GM18511 (cell line): Measurements from ENCODE around the gene GPR35.

Source experiments
- ATAC-seq: cut with Tn5 transposase; IDR thresholded peaks from one replicate; pipeline ENCODE4 v1.9.1; 2021; ENCODE audit warnings: mild to moderate bottlenecking, moderate library complexity; ENCODE audit not compliant: unreplicated experiment

Gene GPR35

DNA sequence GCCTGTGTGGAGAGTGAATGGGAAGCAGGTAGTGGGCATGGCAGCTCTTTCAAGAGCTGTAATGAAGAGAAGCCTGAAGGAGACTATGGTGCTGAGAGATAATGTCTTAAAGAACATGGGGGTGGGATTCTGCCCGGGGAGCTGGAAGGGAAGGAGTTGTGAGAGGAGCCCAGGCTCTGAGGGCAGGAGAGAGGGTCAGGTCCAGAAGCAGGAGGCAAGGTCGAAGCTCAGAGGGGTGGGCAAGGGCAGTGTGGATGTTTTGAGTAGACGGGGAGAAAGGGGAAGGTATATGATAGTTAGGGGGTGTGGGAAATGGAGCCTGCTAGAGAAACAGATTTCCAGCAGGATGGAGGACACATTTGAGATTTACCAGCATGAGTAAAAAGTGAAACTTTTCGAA, 36.6 kb upstream of the GPR35 start:
- no peak for ATAC-seq

DNA sequence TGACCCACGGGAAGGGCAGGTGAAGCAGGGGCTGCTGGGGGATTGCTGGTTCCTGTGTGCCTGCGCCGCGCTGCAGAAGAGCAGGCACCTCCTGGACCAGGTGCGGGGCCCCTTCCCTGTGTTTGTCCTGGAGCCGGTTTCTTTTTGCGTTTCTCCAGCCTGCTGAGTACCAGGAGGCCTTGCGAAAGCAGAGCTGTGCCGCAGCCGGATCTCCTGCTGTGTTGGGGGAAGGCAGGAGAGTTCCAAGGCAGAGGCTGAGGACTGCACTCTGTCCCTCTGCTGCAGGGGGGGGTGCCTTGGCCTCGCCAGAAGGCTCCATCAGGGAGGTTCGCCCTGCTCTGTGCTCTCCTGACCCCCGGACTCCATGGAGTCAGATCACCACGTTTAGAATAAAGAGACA, 35.9 kb upstream of the GPR35 start:
- no peak for ATAC-seq

DNA sequence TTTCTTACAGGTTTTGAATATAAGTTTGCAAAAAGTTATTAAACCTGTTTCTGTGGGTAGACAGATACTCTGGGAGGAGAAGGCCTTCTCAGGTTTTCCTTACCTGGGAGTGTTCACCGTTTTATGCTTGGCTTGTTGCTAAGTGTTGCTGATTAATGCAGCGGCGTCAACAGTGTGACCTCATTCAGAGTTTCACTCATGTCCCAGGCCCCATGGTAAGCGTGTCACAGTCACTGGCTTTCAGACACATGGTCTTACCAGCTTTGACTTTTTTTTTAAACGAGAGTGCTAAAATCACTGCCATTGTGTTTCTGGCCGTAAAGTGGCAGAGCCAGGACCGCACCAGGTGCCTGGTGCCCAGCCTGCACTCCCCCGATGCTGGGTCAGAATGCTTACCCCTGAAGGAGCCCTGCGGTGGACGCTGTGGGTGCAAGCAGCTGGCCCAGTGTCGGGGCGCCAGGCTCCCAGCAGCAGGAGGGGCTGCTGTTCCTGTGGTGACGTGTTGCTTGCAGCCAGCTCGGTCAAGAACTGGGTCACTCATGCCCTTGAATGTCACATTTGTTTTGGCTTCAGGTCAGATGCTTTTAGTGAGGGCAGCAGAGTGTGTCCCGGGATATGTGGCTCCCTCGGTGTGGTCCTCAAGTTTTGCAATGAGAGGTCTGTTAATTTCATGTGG, 35.3 kb upstream of the GPR35 start:
- ATAC-seq = no peak

DNA sequence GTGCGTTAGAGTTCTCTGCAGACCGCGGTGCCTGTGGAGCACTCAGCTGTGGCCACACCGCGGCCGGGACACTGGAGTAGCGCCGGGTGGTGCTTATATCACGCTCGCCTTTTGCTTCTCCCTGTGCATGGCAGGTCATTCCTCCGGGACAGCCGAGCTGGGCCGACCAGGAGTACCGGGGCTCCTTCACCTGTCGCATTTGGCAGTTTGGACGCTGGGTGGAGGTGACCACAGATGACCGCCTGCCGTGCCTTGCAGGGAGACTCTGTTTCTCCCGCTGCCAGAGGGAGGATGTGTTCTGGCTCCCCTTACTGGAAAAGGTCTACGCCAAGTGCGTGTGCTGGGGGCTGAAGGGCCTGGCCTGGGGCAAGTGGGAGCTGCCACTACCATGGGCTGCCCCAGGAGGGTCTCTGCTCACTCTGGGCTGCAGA, 34.6 kb upstream of the GPR35 start:
- ATAC-seq = no peak

DNA sequence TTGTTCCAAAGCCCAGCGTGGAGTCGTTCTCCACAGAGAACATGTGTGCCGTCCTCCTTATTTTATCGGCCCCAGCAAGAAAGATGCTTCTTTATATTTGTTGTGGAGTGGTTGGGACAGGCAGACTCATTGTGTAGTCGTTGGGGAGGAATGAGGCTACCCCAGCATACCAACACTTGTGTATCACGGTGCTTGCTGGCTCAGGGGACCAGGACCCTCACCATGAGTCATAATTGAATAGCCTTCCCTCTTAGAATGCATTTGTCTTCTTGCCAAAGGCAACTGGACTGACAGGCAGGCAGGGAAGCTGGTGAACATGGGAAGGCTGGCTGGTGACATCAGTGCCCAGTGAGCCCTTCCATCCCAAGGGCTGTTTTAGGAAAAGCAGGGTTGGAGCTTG, 34.1 kb upstream of the GPR35 start:
- no peak for ATAC-seq

- no peak for ATAC-seq
Measured at GRCh38 chr2:240591784-240592183, 33.5 kb upstream of the GPR35 start.

GRCh38 chr2:240593026-240593702, 32.1 kb upstream of the GPR35 start:
- ATAC-seq = no peak

DNA sequence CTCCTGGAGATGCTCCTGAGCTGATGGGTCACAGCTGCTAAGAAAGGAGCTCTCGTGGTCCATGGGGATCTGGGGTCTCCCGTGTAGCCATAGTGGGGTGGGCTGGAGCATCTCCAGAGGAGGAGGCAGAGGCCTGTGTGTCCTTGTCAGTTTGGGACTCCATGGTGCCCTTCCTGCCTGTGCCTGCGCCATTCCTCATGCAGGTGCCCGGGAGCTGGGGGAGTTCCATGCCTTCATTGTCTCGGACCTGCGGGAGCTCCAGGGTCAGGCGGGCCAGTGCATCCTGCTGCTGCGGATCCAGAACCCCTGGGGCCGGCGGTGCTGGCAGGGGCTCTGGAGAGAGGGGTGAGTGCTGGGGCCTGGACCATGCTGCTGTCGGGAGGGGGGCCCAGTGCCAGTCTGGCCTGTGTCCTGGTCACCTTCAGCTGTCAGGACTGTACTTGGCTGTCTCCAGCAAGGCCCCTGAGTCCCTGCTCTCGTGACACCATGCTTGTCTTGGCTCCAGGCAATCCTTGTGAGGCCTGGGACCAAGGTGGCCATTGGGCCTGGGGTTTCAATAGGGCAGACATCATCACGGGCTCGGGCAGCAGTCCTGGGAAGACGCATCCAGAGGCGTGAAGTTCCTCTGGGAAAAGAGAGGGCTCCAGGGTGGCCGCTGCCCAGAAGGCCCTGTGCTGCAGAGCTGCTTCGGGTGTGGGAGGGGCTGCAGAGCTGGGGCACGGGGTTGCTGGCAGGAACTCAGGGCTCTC, 31.4 kb upstream of the GPR35 start:
- no peak for ATAC-seq

- no peak for ATAC-seq
Measured at GRCh38 chr2:240594511-240595380, 30.5 kb upstream of the GPR35 start.

- ATAC-seq = no peak
Measured at GRCh38 chr2:240595381-240596079, 29.8 kb upstream of the GPR35 start.

GRCh38 chr2:240596080-240596460, 29.2 kb upstream of the GPR35 start:
- ATAC-seq = no peak

DNA sequence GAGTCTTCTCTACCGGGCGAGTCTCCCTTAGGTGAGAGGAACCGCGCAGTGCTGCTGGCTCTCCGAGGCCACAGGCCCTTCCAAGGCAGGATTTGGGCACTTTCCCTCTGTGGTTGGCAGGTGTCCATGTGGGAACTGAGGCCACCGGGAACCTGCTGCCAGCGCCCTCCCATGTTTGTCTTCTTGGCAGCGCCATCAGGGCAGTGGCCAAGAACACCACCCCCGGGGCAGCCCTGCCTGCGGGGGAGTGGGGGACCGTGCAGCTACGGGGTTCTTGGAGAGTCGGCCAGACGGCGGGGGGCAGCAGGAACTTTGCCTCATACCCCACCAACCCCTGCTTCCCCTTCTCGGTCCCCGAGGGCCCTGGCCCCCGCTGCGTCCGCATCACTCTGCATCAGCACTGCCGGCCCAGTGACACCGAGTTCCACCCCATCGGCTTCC, 28.8 kb upstream of the GPR35 start:
- no peak for ATAC-seq

DNA sequence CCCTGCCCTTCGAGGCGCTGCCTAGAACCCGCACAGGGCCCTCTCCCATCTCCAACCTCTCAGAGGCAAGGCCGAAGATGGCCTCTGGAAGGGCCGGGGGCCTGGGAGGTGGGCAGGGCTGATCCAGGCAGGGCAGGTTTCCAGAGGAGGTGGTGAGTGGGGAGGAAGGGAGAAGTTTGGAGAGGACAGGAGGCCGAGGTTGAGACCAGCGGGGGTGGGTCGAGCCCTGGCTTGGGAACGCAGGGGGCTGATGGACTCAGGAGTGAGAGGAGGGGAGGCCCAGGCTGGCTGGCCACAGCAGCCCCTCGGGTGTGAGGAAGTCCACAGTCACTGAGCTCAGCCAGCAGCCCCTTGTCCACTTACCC, 28.2 kb upstream of the GPR35 start:
- ATAC-seq = no peak

GRCh38 chr2:240597419-240598181, 27.7 kb upstream of the GPR35 start:
- ATAC-seq = no peak

- ATAC-seq = no peak
Measured at GRCh38 chr2:240598311-240598911, 26.9 kb upstream of the GPR35 start.

GRCh38 chr2:240599141-240599583, 26.1 kb upstream of the GPR35 start:
- no peak for ATAC-seq

- no peak for ATAC-seq
Measured at GRCh38 chr2:240600451-240600961, 24.8 kb upstream of the GPR35 start.

GRCh38 chr2:240601061-240601830, 24.0 kb upstream of the GPR35 start:
- ATAC-seq = no peak
